ENCODE data around the gene PALLD. TPM values are rescaled to one million over a fixed set of nuclear protein-coding genes. Genes with fewer than 3 reads are reported as not detected.
"Not testable (repeated sequence)": the region's sequence is repeated elsewhere in the genome, so short reads cannot be mapped to it uniquely, and the experiment has no call there.

The PALLD gene
- total RNA-seq, 1 experiment from 2014 or later = 9.0 TPM

DNA sequence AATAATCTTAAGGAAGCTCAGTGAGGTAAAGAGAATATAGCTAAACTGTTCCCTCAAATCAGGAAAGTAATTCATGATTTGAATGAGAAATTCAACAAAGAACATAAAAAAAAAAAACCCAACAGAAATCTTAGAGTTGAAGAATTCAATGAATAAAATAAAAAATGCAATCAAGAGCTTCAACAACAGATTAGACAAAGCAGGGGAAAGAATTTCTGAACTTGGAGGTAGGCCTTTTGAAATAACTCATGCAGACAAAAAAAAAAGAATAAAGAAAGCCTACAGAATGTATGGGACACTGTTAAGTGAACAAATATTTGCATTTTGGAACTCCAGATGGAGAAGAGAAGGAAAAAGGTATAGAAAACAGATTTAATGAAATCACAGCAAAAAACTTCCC lies 435.3 kb downstream of the PALLD start:
- H3K4me3 ChIP-seq (ENCODE audit: insufficient read depth, low read depth, low read length) = no peak overlapping the region
- no peak for DNase-seq
- H3K27me3 ChIP-seq (ENCODE audit: control insufficient read depth, insufficient read depth, low read length) = no peaks in the 10 kb centered on the region
- no peaks in the 10 kb centered on the region for H3K36me3 ChIP-seq (replicated peaks; ENCODE audit: control insufficient read depth, insufficient read depth, low read length)

GRCh38 chr4:168933423-168933822 lies 436.6 kb downstream of the PALLD start:
- no peak overlapping the region for H3K4me3 ChIP-seq (ENCODE audit: insufficient read depth, low read depth, low read length)
- DNase-seq = no peak
- no peaks in the 10 kb centered on the region for H3K27me3 ChIP-seq (ENCODE audit: control insufficient read depth, insufficient read depth, low read length)
- H3K36me3 ChIP-seq (replicated peaks; ENCODE audit: control insufficient read depth, insufficient read depth, low read length) = no peaks in the 10 kb centered on the region

DNA sequence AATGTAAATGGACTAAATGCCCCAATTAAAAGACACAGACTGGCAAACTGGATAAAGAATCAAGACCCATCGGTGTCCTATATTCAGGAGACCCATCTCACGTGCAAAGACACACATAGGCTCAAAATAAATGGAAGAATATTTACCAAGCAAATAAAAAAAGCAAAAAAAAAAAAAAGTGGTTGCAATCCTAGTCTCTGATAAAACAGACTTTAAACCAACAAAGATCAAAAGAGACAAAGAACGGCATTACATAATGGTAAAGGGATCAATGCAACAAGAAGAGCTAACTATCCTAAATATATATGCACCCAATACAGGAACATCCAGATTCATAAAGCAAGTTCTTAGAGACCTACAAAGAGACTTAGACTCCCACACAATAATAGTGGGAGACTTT lies 440.6 kb downstream of the PALLD start:
- not testable (repeated sequence) for H3K27me3 ChIP-seq (ENCODE audit: control insufficient read depth, insufficient read depth, low read length); DNase-seq; H3K4me3 ChIP-seq (ENCODE audit: insufficient read depth, low read depth, low read length); H3K36me3 ChIP-seq (replicated peaks; ENCODE audit: control insufficient read depth, insufficient read depth, low read length)

DNA sequence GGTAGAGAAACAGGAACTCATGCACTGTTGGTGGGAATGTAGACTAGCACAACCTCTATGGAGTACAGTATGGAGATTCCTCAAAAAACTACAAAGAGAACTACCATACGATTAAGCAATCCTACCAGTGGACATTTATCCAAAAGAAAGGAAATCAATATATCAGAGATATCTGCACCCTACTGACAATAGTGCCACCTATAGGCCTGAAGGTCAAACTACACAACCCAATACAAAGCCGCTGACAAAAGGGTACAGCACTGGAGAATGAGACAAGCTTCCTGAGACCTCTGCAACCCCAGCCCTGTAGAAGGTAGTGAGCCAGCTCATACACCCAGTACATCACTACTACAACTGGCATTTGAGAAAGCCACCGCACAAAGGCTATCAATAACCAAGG lies 446.1 kb downstream of the PALLD start:
- no peaks in the 10 kb centered on the region for H3K36me3 ChIP-seq (replicated peaks; ENCODE audit: control insufficient read depth, insufficient read depth, low read length)
- H3K4me3 ChIP-seq (ENCODE audit: insufficient read depth, low read depth, low read length) = no peak overlapping the region
- DNase-seq = peak; percentile 35
- H3K27me3 ChIP-seq (ENCODE audit: control insufficient read depth, insufficient read depth, low read length) = no peaks in the 10 kb centered on the region

GRCh38 chr4:168945291-168945690 lies 448.4 kb downstream of the PALLD start:
- no peaks in the 10 kb centered on the region for H3K36me3 ChIP-seq (replicated peaks; ENCODE audit: control insufficient read depth, insufficient read depth, low read length)
- no peaks in the 10 kb centered on the region for H3K27me3 ChIP-seq (ENCODE audit: control insufficient read depth, insufficient read depth, low read length)
- no peak overlapping the region for H3K4me3 ChIP-seq (ENCODE audit: insufficient read depth, low read depth, low read length)
- DNase-seq = no peak

DNA sequence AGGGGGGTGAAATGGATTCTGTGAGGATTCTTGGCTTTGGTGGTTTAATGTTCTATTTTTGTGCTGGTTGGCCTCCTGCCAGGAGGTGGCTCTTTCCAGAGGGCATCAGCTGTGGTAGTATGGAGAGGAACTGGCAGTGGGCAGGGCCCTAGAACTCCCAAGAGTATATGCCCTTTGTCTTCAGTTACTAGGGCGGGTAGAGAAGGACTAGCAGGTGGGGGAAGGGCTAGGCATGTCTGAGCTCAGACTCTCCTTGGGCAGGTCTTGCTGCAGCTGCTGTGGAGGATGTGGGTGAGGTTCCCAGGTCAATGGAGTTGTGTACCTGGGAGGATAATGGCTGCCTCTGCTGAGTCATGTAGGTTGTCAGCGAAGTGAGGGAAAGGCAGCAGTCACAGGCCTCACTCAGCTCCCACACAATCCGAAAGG lies 456.0 kb downstream of the PALLD start:
- H3K27me3 ChIP-seq (ENCODE audit: control insufficient read depth, insufficient read depth, low read length); H3K4me3 ChIP-seq (ENCODE audit: insufficient read depth, low read depth, low read length); H3K36me3 ChIP-seq (replicated peaks; ENCODE audit: control insufficient read depth, insufficient read depth, low read length); DNase-seq: not testable (repeated sequence)

- Histone ChIP-seq H3K36me3 (replicated peaks; ENCODE audit: control insufficient read depth, insufficient read depth, low read length) (no peaks in the 10 kb centered on the region), H3K27me3 (ENCODE audit: control insufficient read depth, insufficient read depth, low read length) (no peaks in the 10 kb centered on the region), H3K4me3 (ENCODE audit: insufficient read depth, low read depth, low read length) (no peak overlapping the region)
- DNase-seq = no peak
Measured at GRCh38 chr4:168955674-168956073, 458.8 kb downstream of the PALLD start.

- no peak for DNase-seq
- no peaks in the 10 kb centered on the region for H3K27me3 ChIP-seq (ENCODE audit: control insufficient read depth, insufficient read depth, low read length)
Measured at GRCh38 chr4:168960716-168961115, 463.9 kb downstream of the PALLD start.

GRCh38 chr4:168972596-168972995 lies 475.7 kb downstream of the PALLD start:
- DNase-seq = no peak
- no peak overlapping the region for H3K4me3 ChIP-seq (ENCODE audit: insufficient read depth, low read depth, low read length)
- H3K27me3 ChIP-seq (ENCODE audit: control insufficient read depth, insufficient read depth, low read length) = no peaks in the 10 kb centered on the region
- H3K36me3 ChIP-seq (replicated peaks; ENCODE audit: control insufficient read depth, insufficient read depth, low read length) = peaks cover 15% of the 10 kb centered on the region

More at GRCh38 chr4:168960716-168961115, 463.9 kb downstream of the PALLD start:
- H3K4me3 ChIP-seq (ENCODE audit: insufficient read depth, low read depth, low read length) = no peak overlapping the region
- no peaks in the 10 kb centered on the region for H3K36me3 ChIP-seq (replicated peaks; ENCODE audit: control insufficient read depth, insufficient read depth, low read length)

Other genes with a start within 250 kb of the PALLD start
- 1.7 and 3.5 TPM in 2 replicates for gene DDX60, start 178.3 kb upstream of the PALLD start, total RNA-seq (2014; rRNA removed; shearing (Covaris generic))
- gene DDX60L, start 16.6 kb upstream of the PALLD start, total RNA-seq (2014; rRNA removed; shearing (Covaris generic)) = 0.35 and 1.0 TPM in 2 replicates

Measured in H7 (cell line).